ENCODE measurements around the gene SULT4A1. TPM values are rescaled to one million over a fixed set of nuclear protein-coding genes. Genes with fewer than 3 reads are reported as not detected.

Gene SULT4A1
- total RNA-seq, 4 donors from 2014 or later: 0.25 to 0.46 TPM; not detected in 2

GRCh38 chr22:43892183-43892894 lies 30.0 kb upstream of the SULT4A1 start:
- no peak for ATAC-seq (ENCODE audit: low FRiP score)

GRCh38 chr22:43891360-43892182 lies 29.3 kb upstream of the SULT4A1 start, which contains the start of gene PNPLA5:
PNPLA5 (minus strand) TSS chr22:43892013; CDS start chr22:43891880, 133 bp downstream.
- TF ChIP-seq CTCF (IDR thresholded peaks at IDR 0.05): no peak
- DNase-seq (ENCODE audit: low spot score): no peak

More at GRCh38 chr22:43892183-43892894, 30.0 kb upstream of the SULT4A1 start:
- TF ChIP-seq CTCF (IDR thresholded peaks at IDR 0.05): no peak
- DNase-seq (ENCODE audit: low spot score): no peak

GRCh38 chr22:43890901-43891331 lies 28.6 kb upstream of the SULT4A1 start:
- DNase-seq (ENCODE audit: low spot score): no peak

More at GRCh38 chr22:43891360-43892182, 29.3 kb upstream of the SULT4A1 start, which contains the start of gene PNPLA5:
- ATAC-seq (ENCODE audit: low FRiP score): no peak

GRCh38 chr22:43889860-43890253 lies 27.5 kb upstream of the SULT4A1 start:
- DNase-seq (ENCODE audit: low spot score) (no peak), ATAC-seq (ENCODE audit: low FRiP score) (no peak)
- no peak for TF ChIP-seq CTCF (IDR thresholded peaks at IDR 0.05)

More at GRCh38 chr22:43890901-43891331, 28.6 kb upstream of the SULT4A1 start:
- TF ChIP-seq CTCF (IDR thresholded peaks at IDR 0.05): no peak
- ATAC-seq (ENCODE audit: low FRiP score): no peak

- TF ChIP-seq CTCF (IDR thresholded peaks at IDR 0.05): no peak
- no peak for ATAC-seq (ENCODE audit: low FRiP score)
- DNase-seq (ENCODE audit: low spot score): no peak
These were observed 27.0 kb upstream of the SULT4A1 start for GRCh38 chr22:43889201-43889859.

GRCh38 chr22:43888740-43889139 lies 26.4 kb upstream of the SULT4A1 start:
- ATAC-seq (ENCODE audit: low FRiP score) (no peak), DNase-seq (ENCODE audit: low spot score) (no peak)
- no peak for TF ChIP-seq CTCF (IDR thresholded peaks at IDR 0.05)
